Fibroblast of pulmonary artery (primary cell): ENCODE data around the gene KLHL10.
"Not testable (repeated sequence)": the region's sequence is repeated elsewhere in the genome, so short reads cannot be mapped to it uniquely, and the experiment has no call there.

ENCODE experiments used
- DNase-seq: peaks from one replicate; pipeline ENCODE4 v3.0.0-alpha.2; 2010; ENCODE audit warnings: low read depth
- H3K4me3 ChIP-seq: replicated peaks from 2 replicates; pipeline ENCODE4 v1.5.1; 2011; ENCODE audit warnings: low read depth, mild to moderate bottlenecking, control low read depth, low read length, moderate library complexity
- CTCF ChIP-seq: IDR thresholded peaks from 2 replicates; pipeline ENCODE4 v1.5.1; 2011; ENCODE audit warnings: mild to moderate bottlenecking, control low read depth, low read length, inconsistent platforms; ENCODE audit errors: missing control alignments

The KLHL10 gene

GRCh38 chr17:41824086-41824485, 13.5 kb upstream of the KLHL10 start:
- no peak for DNase-seq
- no peak overlapping the region for H3K4me3 ChIP-seq
- TF ChIP-seq CTCF: no peak

- no peak for TF ChIP-seq CTCF
- no peak overlapping the region for H3K4me3 ChIP-seq
- no peak for DNase-seq
Observed at GRCh38 chr17:41825175-41825845, 12.3 kb upstream of the KLHL10 start.

- H3K4me3 ChIP-seq, DNase-seq: not testable (repeated sequence)
Observed at GRCh38 chr17:41829961-41830360, 7.7 kb upstream of the KLHL10 start.

GRCh38 chr17:41835214-41835799, 2.3 kb upstream of the KLHL10 start:
- TF ChIP-seq CTCF: no peak
- DNase-seq: no peak
- H3K4me3 ChIP-seq: peak overlapping the region; percentile 74

- DNase-seq: peak; percentile 40
- peak within 1 kb of the TSS; percentile 74 for H3K4me3 ChIP-seq
- TF ChIP-seq CTCF: no peak
Observed at GRCh38 chr17:41835800-41836549, 1.6 kb upstream of the KLHL10 start, which contains the start of gene NT5C3B. TSS of gene NT5C3B (minus strand) at chr17:41836232. CDS start at chr17:41836193, 39 bp downstream.

- TF ChIP-seq CTCF: no peak
- DNase-seq: no peak
Observed at GRCh38 chr17:41836550-41837196, 952 bp upstream of the KLHL10 start.

GRCh38 chr17:41839448-41839847, 1.8 kb downstream of the KLHL10 start:
- DNase-seq, H3K4me3 ChIP-seq: not testable (repeated sequence)

More at GRCh38 chr17:41836550-41837196, 952 bp upstream of the KLHL10 start:
- peak overlapping the region; percentile 74 for H3K4me3 ChIP-seq

- not testable (repeated sequence) for H3K4me3 ChIP-seq, DNase-seq
Observed at GRCh38 chr17:41840781-41841180, 3.2 kb downstream of the KLHL10 start.
